Mesodermal cell (in vitro differentiated cells): ENCODE data around the gene FRAS1.
A peak's percentile ranks its signal among the peaks of the same experiment; 100 is the strongest.
"Not testable (repeated sequence)": the region's sequence is repeated elsewhere in the genome, so short reads cannot be mapped to it uniquely, and the experiment has no call there.

Experiments
- H3K27ac ChIP-seq: 2 replicates; pipeline ENCODE4 v1.7.0; 2013; ENCODE audit warnings: mild to moderate bottlenecking, low read depth, low read length, moderate library complexity; ENCODE audit not compliant: severe bottlenecking
- H3K36me3 ChIP-seq: 2 replicates; pipeline ENCODE4 v1.7.1; 2013; ENCODE audit warnings: mild to moderate bottlenecking, low read length, moderate library complexity; ENCODE audit not compliant: control insufficient read depth, insufficient read depth
- H3K4me1 ChIP-seq: one replicate; pipeline ENCODE4 v1.7.1; 2013; ENCODE audit warnings: mild to moderate bottlenecking, low read length; ENCODE audit not compliant: insufficient read depth, control insufficient read depth, poor library complexity, severe bottlenecking
- H3K4me3 ChIP-seq: 2 replicates; pipeline ENCODE4 v1.7.0; 2013; ENCODE audit warnings: low read length, control low read depth, mild to moderate bottlenecking; ENCODE audit not compliant: insufficient read depth, poor library complexity, severe bottlenecking; ENCODE audit errors: extremely low read depth
- H3K9me3 ChIP-seq: 2 replicates; pipeline ENCODE4 v1.7.1; 2013; ENCODE audit warnings: mild to moderate bottlenecking, low read length, moderate library complexity; ENCODE audit not compliant: control insufficient read depth
- WGBS, 2 experiments: methylation state at CpG; one replicate each; pipeline ENCODE4 v1.1.5; 2013; ENCODE audit warnings: missing lambda C conversion rate in 2 of 2; ENCODE audit not compliant: insufficient coverage in 2 of 2; 5-methylcytosine and 5-hydroxymethylcytosine counted together

FRAS1 gene

GRCh38 chr4:78244705-78245485 lies 187.8 kb downstream of the FRAS1 start:
- no peaks in the 10 kb centered on the region for H3K36me3 ChIP-seq
- peaks cover 23% of the 10 kb centered on the region for H3K4me1 ChIP-seq
- H3K9me3 ChIP-seq = no peaks in the 10 kb centered on the region
- peak overlapping the region; percentile 41 for H3K27ac ChIP-seq
- 62 to 64% methylated on average over 1 to 2 of the region's 3 CpGs for WGBS, 2 experiments
- H3K4me3 ChIP-seq = no peak overlapping the region

- H3K36me3 ChIP-seq = peaks cover 5% of the 10 kb centered on the region
- WGBS, 2 experiments = 94 to 95% methylated on average over 5 to 6 of the region's 8 CpGs
These were observed 190.6 kb downstream of the FRAS1 start for GRCh38 chr4:78247536-78248285.

DNA sequence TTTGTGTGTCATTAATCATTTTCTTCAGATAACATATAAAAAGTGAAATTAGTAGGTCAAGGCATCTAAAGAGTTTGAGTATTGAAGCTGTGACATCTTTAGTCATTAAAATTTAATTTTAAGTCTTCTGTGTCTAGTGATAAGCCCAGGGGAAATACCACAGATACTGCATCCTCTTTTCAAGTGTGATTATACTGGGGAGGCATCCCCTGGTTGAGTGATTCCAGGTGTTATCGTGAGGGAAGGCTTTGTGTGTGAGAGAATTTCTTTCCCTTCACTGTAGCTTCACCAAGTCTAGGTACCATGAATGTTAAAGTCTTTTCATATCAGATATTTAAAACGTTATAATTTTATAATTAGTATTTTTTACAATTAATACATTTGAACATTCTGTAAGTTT lies 193.4 kb downstream of the FRAS1 start:
- Histone ChIP-seq H3K4me1 (peaks cover 12% of the 10 kb centered on the region), H3K36me3 (peaks cover 27% of the 10 kb centered on the region), H3K27ac (no peak overlapping the region), H3K4me3 (no peak overlapping the region), H3K9me3 (peaks cover 12% of the 10 kb centered on the region)
- no CpG with 5 or more reads among the region's 2 CpGs for WGBS, 2 experiments

More at GRCh38 chr4:78247536-78248285, 190.6 kb downstream of the FRAS1 start:
- Histone ChIP-seq H3K27ac (peak overlapping the region; percentile 64), H3K4me1 (peaks cover 23% of the 10 kb centered on the region), H3K4me3 (no peak overlapping the region), H3K9me3 (peaks cover 7% of the 10 kb centered on the region)

GRCh38 chr4:78252773-78253172 lies 195.7 kb downstream of the FRAS1 start:
- H3K36me3 ChIP-seq = peaks cover 30% of the 10 kb centered on the region
- H3K27ac ChIP-seq, H3K4me1 ChIP-seq, H3K4me3 ChIP-seq: not testable (repeated sequence)
- WGBS, 2 experiments = 88 to 91% methylated on average over 8 of the region's 8 CpGs
- peaks cover 12% of the 10 kb centered on the region for H3K9me3 ChIP-seq

DNA sequence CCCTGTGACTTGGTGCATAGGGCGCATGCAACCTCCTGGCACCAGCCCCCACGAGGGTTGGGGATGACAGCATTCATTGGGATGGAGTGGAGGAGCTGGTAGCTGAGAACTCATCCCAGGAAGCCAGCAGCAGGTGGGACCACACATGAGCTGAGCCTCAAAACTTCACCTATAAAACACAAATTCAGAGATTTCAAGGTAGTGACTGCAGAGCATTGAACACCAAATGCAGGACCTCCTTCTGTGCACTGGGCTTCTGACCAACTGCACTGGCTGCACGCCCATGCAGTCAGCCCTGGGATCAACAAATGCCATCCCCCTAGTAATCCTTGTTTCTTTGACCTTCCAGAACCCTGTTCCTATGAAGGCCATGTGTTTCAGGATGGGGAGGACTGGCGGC lies 197.8 kb downstream of the FRAS1 start:
- WGBS, 2 experiments = 50 to 100% methylated on average over 1 to 2 of the region's 4 CpGs
- no peak overlapping the region for H3K4me3 ChIP-seq
- H3K4me1 ChIP-seq = no peaks in the 10 kb centered on the region
- no peak overlapping the region for H3K27ac ChIP-seq
- H3K36me3 ChIP-seq = peaks cover 30% of the 10 kb centered on the region
- H3K9me3 ChIP-seq = peaks cover 12% of the 10 kb centered on the region

- peaks cover 8% of the 10 kb centered on the region for H3K9me3 ChIP-seq
- peaks cover 19% of the 10 kb centered on the region for H3K36me3 ChIP-seq
- WGBS, 2 experiments = 66 to 69% methylated on average over 5 of the region's 5 CpGs
- no peaks in the 10 kb centered on the region for H3K4me1 ChIP-seq
- no peak overlapping the region for H3K27ac ChIP-seq
- H3K4me3 ChIP-seq = no peak overlapping the region
These were observed 207.9 kb downstream of the FRAS1 start for GRCh38 chr4:78265006-78265405.

DNA sequence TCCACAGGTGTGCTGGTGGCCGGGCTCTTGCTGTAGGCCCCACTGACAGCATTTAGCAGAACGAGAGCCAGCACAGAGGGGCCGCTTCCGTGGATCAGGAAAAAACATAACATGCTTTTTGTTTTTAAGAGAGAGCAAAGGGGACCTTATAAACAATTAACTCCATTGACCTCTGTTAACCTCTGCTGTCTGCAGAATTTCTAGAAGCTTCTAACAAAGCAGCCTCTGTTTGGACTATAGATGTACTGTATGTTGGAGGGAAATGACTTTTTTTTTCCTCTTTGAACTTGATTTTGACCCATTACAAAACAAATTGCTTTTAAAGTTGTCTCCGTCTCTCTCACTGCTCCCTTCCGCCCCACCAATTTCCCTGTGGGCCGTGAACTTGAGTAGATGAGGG lies 210.7 kb downstream of the FRAS1 start:
- WGBS, 2 experiments = 82 to 84% methylated on average over 1 to 4 of the region's 7 CpGs
- Histone ChIP-seq H3K36me3 (peaks cover 19% of the 10 kb centered on the region), H3K4me1 (no peaks in the 10 kb centered on the region), H3K4me3 (no peak overlapping the region), H3K27ac (no peak overlapping the region), H3K9me3 (peaks cover 8% of the 10 kb centered on the region)

GRCh38 chr4:78268597-78268996 lies 211.5 kb downstream of the FRAS1 start:
- H3K27ac ChIP-seq = no peak overlapping the region
- H3K4me3 ChIP-seq = no peak overlapping the region
- peaks cover 8% of the 10 kb centered on the region for H3K9me3 ChIP-seq
- 100% methylated on average over 1 of the region's 2 CpGs; no CpG with 5 or more reads in 1 of the 2 experiments for WGBS, 2 experiments
- no peaks in the 10 kb centered on the region for H3K4me1 ChIP-seq
- peaks cover 19% of the 10 kb centered on the region for H3K36me3 ChIP-seq

DNA sequence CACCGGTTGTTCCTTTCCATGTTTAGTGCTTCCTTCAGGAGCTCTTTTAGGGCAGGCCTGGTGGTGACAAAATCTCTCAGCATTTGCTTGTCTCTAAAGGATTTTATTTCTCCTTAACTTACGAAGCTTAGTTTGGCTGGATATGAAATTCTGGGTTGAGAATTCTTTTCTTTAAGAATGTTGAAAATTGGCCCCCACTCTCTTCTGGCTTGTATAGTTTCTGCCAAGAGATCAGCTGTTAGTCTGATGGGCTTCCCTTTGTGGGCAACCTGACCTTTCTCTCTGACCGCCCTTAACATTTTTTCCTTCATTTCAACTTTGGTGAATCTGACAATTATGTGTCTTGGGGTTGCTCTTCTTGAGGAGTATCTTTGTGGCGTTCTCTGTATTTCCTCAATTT lies 218.3 kb downstream of the FRAS1 start:
- WGBS, 2 experiments = 100% methylated on average over 1 of the region's 4 CpGs; no CpG with 5 or more reads in 1 of the 2 experiments
- H3K27ac ChIP-seq, H3K4me3 ChIP-seq, H3K9me3 ChIP-seq, H3K4me1 ChIP-seq, H3K36me3 ChIP-seq: not testable (repeated sequence)

GRCh38 chr4:78286281-78286680 lies 229.2 kb downstream of the FRAS1 start:
- Histone ChIP-seq H3K4me3 (no peak overlapping the region), H3K9me3 (no peaks in the 10 kb centered on the region), H3K27ac (no peak overlapping the region), H3K36me3 (no peaks in the 10 kb centered on the region), H3K4me1 (no peaks in the 10 kb centered on the region)
- 85 to 94% methylated on average over 3 to 5 of the region's 5 CpGs for WGBS, 2 experiments

GRCh38 chr4:78288327-78288726 lies 231.2 kb downstream of the FRAS1 start:
- Histone ChIP-seq H3K36me3 (no peaks in the 10 kb centered on the region), H3K4me1 (no peaks in the 10 kb centered on the region), H3K27ac (no peak overlapping the region), H3K4me3 (no peak overlapping the region), H3K9me3 (no peaks in the 10 kb centered on the region)
- no CpG with 5 or more reads among the region's 2 CpGs for WGBS, 2 experiments
